ENCODE measurements around the gene TEAD2.
"Not testable (repeated sequence)": the region's sequence is repeated elsewhere in the genome, so short reads cannot be mapped to it uniquely, and the experiment has no call there.

TEAD2 gene

DNA sequence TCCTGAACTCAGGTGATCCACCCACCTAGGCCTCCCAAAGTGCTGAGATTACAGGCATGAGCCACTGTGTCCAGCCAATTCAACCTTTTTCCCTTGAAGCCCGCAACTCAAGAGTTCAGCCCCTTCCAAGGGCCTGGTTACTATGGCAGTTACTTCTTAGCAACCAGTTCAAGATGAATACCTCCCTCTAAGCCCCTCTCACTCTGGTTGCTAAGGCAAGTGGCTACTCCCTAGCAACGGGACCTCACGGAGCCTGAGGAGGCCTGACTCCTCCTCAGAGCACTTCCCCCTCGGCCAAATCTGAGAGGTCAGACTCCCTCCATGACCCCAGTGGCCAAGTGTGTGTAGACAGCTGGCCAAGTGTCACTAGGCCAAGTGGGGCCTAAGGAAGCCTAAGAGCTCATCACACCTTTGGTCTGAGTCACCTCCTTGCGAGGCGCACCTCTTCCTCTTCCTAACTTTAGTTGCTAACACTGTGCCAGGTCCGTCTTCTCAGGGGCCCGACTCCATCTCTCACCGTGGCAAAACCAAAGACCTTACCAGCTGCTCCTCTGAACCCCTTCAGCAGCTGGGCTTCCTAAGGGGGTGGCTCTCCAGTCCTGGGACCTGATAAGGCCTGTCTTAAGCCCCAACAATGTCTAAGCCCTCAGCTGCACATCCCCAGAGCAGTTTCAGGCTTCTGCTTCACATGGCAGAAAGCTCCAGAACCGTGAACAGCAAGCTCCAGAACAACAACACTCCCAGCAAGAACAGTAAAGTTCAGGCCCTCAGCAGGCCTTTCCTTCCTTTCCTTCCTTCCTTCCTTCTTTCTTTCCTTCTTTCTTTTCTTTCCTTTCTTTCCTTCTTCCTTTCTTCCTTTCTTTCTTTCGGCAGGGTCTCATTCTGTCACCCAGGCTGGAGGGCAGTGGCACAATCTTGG, 17.5 kb downstream of the TEAD2 start:
- no peak for DNase-seq

GRCh38 chr19:49343123-49343522, 19.1 kb downstream of the TEAD2 start:
- no peak for DNase-seq

GRCh38 chr19:49342291-49342721, 19.9 kb downstream of the TEAD2 start:
- DNase-seq: no peak

GRCh38 chr19:49340865-49341718, 21.1 kb downstream of the TEAD2 start:
- DNase-seq: no peak

GRCh38 chr19:49340069-49340864, 21.9 kb downstream of the TEAD2 start:
- DNase-seq: peak; percentile 94

DNA sequence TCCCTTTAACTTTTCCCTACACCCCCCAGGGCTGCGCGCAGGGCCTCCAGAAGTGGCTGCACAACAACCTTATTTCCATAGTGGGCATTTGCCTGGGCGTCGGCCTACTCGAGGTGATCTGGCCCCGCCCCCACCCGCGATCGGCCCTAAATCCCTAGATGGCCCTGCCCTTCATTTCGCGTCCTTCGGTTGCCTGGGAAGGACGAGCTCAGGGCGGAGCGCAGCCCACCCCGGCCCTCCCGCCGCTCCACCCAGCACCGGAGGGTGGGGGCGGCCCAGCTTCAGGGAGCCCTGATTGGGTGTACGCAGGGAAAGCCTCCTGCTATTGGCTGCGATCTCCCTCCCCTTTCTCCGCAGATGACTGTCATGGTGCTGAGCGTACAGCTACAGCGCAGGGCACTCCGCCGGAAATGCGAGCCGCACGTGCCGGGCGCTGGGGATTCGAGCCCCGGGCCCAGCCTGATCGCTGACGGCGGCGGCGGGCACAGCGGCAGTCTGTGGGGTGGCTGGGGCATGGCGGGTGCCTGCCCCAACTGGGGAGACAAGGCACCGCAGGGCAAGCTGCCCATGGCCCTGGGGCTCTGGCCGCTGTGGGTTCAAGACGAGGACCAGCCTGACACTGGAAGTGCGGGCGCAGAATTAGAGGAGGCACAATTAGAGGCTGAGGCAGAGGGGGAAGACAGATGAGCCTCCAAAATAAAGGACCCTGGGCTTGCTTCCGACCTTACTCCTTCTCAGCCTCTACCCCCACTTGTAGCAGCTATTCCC, 22.7 kb downstream of the TEAD2 start:
- peak; percentile 65 for DNase-seq

GRCh38 chr19:49338691-49339300, 23.4 kb downstream of the TEAD2 start:
- DNase-seq: no peak

GRCh38 chr19:49338023-49338677, 24.1 kb downstream of the TEAD2 start:
- DNase-seq: no peak

DNA sequence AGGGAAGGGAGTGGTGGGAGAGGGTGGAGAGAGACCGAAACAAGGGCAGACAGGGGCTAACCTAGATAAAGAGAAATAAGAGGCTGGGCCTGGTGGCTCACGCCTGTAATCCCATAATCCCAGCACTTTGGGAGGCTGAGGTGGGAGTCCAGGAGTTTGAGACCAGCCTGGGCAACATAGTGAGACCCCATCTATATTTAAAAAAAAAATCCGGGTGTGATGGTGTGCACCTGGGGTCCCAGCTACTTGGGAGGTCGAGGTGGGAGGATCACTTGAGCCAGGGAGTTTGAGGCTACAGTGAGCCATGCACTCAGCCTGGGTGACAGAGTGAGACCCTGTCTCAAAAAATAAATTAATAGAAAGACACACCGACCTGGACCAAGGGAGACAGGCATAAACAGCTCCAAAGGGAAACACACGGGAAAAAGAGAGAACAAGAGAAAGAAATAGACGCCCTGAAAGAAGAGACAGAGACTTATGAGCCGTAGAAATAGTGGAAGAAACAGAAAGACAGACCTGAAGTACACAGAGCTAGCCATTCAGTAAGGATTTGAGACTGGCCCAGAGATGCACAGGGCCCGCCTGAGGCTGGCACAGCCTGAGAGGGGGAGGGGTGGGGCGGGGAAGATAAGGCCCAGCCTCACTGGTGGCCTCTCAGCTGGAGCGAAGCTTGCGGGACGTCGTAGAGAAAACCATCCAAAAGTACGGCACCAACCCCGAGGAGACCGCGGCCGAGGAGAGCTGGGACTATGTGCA, 24.8 kb downstream of the TEAD2 start:
- no peak for DNase-seq

GRCh38 chr19:49336482-49337266, 25.5 kb downstream of the TEAD2 start:
- no peak for DNase-seq

- DNase-seq: no peak
Observed at GRCh38 chr19:49335784-49336481, 26.3 kb downstream of the TEAD2 start.

DNA sequence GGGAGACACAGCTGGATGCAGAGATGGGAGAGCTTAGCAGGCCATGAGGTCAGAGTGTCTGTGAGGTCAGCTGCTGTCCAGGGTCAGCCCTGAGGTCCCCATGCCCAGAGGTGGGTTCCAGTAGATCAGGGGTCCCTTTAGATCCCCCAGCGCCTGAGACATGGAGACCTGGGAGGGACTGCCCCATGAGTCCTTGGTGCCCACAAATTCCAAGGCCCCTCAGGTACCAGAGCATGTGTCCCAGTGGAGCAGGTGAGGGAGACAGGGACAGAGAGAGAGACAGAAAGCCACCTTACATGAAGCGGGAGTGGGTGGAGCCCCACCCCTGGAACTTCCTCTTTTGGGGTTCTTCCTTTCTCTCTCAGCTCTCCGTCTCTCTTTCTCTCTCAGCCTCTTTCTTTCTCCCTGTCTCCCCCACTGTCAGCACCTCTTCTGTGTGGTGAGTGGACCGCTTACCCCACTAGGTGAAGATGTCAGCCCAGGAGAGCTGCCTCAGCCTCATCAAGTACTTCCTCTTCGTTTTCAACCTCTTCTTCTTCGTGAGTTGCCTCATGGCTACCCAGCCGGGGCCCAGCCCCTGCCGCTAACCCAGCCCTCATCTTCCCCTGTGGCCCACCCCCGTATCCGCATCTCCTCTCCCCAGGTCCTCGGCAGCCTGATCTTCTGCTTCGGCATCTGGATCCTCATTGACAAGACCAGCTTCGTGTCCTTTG, 27.0 kb downstream of the TEAD2 start, which contains the start of gene CD37:
CD37 (plus strand) TSS at position 336 of the 713 bp plus-strand sequence; CDS start at position 471, 135 bp downstream.
- DNase-seq: no peak

- no peak for DNase-seq
Observed at GRCh38 chr19:49333811-49334288, 28.4 kb downstream of the TEAD2 start.

GRCh38 chr19:49333418-49333805, 28.8 kb downstream of the TEAD2 start:
- DNase-seq: no peak

GRCh38 chr19:49332691-49333417, 29.4 kb downstream of the TEAD2 start:
- DNase-seq: not testable (repeated sequence)

DNA sequence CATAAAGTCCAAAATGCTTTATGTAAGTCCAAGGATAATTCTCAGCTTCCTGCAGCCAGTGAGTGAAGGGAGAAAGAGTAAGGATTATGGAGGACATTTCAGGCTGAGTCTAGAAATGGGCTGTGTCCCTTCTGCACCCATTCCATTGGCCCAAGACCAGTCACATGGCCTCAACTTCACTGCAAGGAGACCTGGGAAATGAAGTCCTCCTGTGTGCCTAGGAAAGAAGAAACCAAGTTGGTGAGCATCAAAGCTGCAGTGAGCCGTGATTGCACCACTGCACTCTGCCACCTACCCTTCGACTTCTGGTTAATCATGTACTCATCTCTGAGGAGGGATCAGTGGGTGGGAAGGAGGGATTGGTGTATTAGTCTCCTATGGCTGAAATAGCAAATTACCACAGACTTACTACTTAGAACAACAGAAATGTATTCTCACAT, 30.6 kb downstream of the TEAD2 start:
- peak; percentile 35 for DNase-seq

DNA sequence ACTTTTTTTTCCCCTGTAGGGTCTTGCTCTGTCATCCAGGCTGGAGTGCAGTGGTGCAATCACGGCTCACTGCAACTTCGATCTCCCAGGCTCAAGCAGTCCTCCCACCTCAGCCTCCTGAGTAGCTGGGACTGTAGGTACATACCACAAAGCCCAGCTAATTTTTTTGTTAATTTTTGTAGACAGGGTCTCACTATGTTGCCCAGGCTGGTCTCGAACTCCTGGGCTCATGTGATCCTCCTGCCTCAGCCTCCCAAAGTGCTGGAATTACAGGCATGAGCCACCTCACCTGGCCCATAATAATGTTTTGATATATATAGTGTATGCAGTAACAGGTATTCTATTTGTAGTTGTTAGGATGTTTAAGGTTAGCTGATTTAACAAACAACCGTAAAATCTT, 31.0 kb downstream of the TEAD2 start:
- not testable (repeated sequence) for DNase-seq
